GM12891 (cell line): Measurements from ENCODE around the gene PFDN2.

Source experiments
- POLR2A ChIP-seq: IDR thresholded peaks from 2 replicates; pipeline ENCODE4 v1.6.1; 2011; ENCODE audit warnings: low read depth, low read length, control low read depth
- POLR2AphosphoS5 ChIP-seq: IDR thresholded peaks from 2 replicates; pipeline ENCODE4 v1.6.1; 2011; ENCODE audit warnings: low read depth, low read length, control low read depth
- POU2F2 ChIP-seq: IDR thresholded peaks from 2 replicates; pipeline ENCODE4 v1.6.1; 2011; ENCODE audit warnings: low read depth, mild to moderate bottlenecking, control low read depth, low read length, moderate library complexity
- TAF1 ChIP-seq: IDR thresholded peaks from 2 replicates; pipeline ENCODE4 v1.6.1; 2011; ENCODE audit warnings: low read depth, low read length, control low read depth

DNA sequence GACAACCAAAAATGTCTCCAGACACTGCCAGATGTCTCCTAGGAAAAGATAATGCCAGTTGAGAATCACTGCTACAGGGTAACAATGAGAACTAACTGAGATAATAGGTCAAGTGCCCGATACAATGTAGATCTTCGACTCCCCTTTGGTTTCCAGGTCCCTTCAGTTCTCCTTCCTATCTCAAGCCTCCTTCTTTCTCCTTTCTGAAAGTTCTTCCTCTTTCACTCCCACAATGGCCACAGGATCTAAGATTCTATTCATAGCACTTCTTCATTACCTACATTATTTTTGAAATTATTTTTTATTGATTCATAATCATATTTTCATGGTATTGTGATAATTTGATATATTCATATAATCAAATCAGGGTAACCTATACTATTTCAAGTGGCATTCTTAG lies 6.3 kb downstream of the PFDN2 start:
- no peak for TF ChIP-seq TAF1
- no peak for TF ChIP-seq POLR2A
- TF ChIP-seq POLR2AphosphoS5 = no peak
- no peak for TF ChIP-seq POU2F2
